SJSA1 (cell line): ENCODE data around the gene ST6GALNAC3. TPM values are rescaled to one million over a fixed set of nuclear protein-coding genes. Genes with fewer than 3 reads are reported as not detected.

Experiments
- DNase-seq, 2 experiments: peaks; one replicate each; pipeline ENCODE4 v3.0.0-alpha.2; 2015 to 2020; ENCODE audit warnings: low spot score in 2 of 2, low read depth in 1 of 2
- H3K27ac ChIP-seq: fragments of 250-450 bp; sonication (Bioruptor Pico); 2 replicates; pipeline ENCODE4 v1.5.1; 2020; ENCODE audit warnings: mild to moderate bottlenecking, moderate library complexity
- H3K27me3 ChIP-seq: fragments of 250-450 bp; sonication (Bioruptor Pico); replicated peaks from 2 replicates; pipeline ENCODE4 v1.5.1; 2020; ENCODE audit warnings: mild to moderate bottlenecking, moderate library complexity
- H3K36me3 ChIP-seq: fragments of 250-450 bp; sonication (Bioruptor Pico); 2 replicates; pipeline ENCODE4 v1.5.1; 2020; ENCODE audit warnings: mild to moderate bottlenecking
- H3K4me1 ChIP-seq: fragments of 250-450 bp; sonication (Bioruptor Pico); replicated peaks from 2 replicates; pipeline ENCODE4 v1.6.1; 2021; ENCODE audit warnings: mild to moderate bottlenecking
- H3K4me3 ChIP-seq: fragments of 250-450 bp; sonication (Bioruptor Pico); 2 replicates; pipeline ENCODE4 v1.5.1; 2020; ENCODE audit warnings: mild to moderate bottlenecking
- H3K9me3 ChIP-seq: fragments of 250-450 bp; sonication (Bioruptor Pico); replicated peaks from 2 replicates; pipeline ENCODE4 v1.5.1; 2020; ENCODE audit warnings: mild to moderate bottlenecking
- total RNA-seq: library from RNA; depleted of rRNA; stranded (reverse); fragments of >200 nt; shearing (Covaris generic); gene quantifications from 2 replicates; pipeline ENCODE4 v1.2.3, GENCODE V29; 2014

Gene ST6GALNAC3
- total RNA-seq, 1 experiment from 2014 or later, result 5.1 TPM

GRCh38 chr1:76659171-76659940 lies 584.8 kb downstream of the ST6GALNAC3 start:
- Histone ChIP-seq H3K27ac (no peak overlapping the region), H3K9me3 (no peaks in the 10 kb centered on the region), H3K27me3 (no peaks in the 10 kb centered on the region), H3K4me1 (no peaks in the 10 kb centered on the region), H3K36me3 (no peaks in the 10 kb centered on the region), H3K4me3 (no peak overlapping the region)
- no peak for DNase-seq

GRCh38 chr1:76661531-76661930 lies 587.0 kb downstream of the ST6GALNAC3 start:
- Histone ChIP-seq H3K36me3 (no peaks in the 10 kb centered on the region), H3K27ac (no peak overlapping the region)

GRCh38 chr1:76666499-76666898 lies 592.0 kb downstream of the ST6GALNAC3 start:
- H3K36me3 ChIP-seq, result no peaks in the 10 kb centered on the region
- H3K9me3 ChIP-seq, result no peaks in the 10 kb centered on the region
- H3K4me3 ChIP-seq, result no peak overlapping the region
- H3K27me3 ChIP-seq, result no peaks in the 10 kb centered on the region
- no peaks in the 10 kb centered on the region for H3K4me1 ChIP-seq
- H3K27ac ChIP-seq, result no peak overlapping the region
- DNase-seq, result no peak

More at GRCh38 chr1:76661531-76661930, 587.0 kb downstream of the ST6GALNAC3 start:
- Histone ChIP-seq H3K27me3 (no peaks in the 10 kb centered on the region), H3K4me1 (no peaks in the 10 kb centered on the region), H3K4me3 (no peak overlapping the region), H3K9me3 (no peaks in the 10 kb centered on the region)
- DNase-seq, result no peak

GRCh38 chr1:76668046-76668445 lies 593.5 kb downstream of the ST6GALNAC3 start:
- DNase-seq, result no peak
- Histone ChIP-seq H3K9me3 (no peaks in the 10 kb centered on the region), H3K36me3 (no peaks in the 10 kb centered on the region), H3K4me1 (no peaks in the 10 kb centered on the region), H3K27me3 (no peaks in the 10 kb centered on the region), H3K4me3 (no peak overlapping the region; the same call in 1 of the 2 replicates), H3K27ac (no peak overlapping the region)

GRCh38 chr1:76669131-76669530 lies 594.6 kb downstream of the ST6GALNAC3 start:
- no peak for DNase-seq
- Histone ChIP-seq H3K4me1 (no peaks in the 10 kb centered on the region), H3K36me3 (no peaks in the 10 kb centered on the region), H3K4me3 (no peak overlapping the region), H3K27me3 (no peaks in the 10 kb centered on the region), H3K27ac (no peak overlapping the region), H3K9me3 (no peaks in the 10 kb centered on the region)

- Histone ChIP-seq H3K36me3 (no peaks in the 10 kb centered on the region), H3K4me1 (no peaks in the 10 kb centered on the region), H3K4me3 (no peak overlapping the region), H3K9me3 (no peaks in the 10 kb centered on the region), H3K27me3 (no peaks in the 10 kb centered on the region), H3K27ac (no peak overlapping the region)
- no peak for DNase-seq
Observed at GRCh38 chr1:76669624-76670315, 595.2 kb downstream of the ST6GALNAC3 start.

DNA sequence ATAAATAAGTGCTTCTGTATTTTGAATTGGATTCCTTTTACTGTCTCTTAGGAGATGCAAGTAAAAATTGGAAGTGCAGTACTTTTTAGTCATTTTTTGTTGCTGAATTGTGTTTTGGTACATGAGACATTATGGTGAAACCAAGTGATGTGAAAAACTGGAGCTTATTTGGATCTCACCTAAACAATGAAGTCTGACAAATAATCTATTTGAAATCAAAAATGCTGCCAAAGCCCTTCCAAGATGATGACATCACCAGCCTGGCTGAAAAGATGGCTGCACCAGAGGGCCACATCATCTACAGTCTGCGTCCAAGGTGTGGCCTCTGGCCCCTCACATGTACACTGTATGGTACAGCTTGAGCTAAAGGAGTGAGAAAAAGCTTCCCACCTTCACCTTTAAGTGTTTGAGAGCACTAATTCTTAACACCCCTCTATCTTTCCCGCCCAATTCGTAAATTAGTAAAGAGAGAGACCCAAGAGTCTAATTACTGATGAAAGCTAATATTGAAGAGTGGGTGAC lies 600.2 kb downstream of the ST6GALNAC3 start:
- Histone ChIP-seq H3K9me3 (no peaks in the 10 kb centered on the region), H3K27ac (no peak overlapping the region), H3K27me3 (no peaks in the 10 kb centered on the region), H3K36me3 (no peaks in the 10 kb centered on the region), H3K4me3 (no peak overlapping the region), H3K4me1 (no peaks in the 10 kb centered on the region)
- no peak for DNase-seq

DNA sequence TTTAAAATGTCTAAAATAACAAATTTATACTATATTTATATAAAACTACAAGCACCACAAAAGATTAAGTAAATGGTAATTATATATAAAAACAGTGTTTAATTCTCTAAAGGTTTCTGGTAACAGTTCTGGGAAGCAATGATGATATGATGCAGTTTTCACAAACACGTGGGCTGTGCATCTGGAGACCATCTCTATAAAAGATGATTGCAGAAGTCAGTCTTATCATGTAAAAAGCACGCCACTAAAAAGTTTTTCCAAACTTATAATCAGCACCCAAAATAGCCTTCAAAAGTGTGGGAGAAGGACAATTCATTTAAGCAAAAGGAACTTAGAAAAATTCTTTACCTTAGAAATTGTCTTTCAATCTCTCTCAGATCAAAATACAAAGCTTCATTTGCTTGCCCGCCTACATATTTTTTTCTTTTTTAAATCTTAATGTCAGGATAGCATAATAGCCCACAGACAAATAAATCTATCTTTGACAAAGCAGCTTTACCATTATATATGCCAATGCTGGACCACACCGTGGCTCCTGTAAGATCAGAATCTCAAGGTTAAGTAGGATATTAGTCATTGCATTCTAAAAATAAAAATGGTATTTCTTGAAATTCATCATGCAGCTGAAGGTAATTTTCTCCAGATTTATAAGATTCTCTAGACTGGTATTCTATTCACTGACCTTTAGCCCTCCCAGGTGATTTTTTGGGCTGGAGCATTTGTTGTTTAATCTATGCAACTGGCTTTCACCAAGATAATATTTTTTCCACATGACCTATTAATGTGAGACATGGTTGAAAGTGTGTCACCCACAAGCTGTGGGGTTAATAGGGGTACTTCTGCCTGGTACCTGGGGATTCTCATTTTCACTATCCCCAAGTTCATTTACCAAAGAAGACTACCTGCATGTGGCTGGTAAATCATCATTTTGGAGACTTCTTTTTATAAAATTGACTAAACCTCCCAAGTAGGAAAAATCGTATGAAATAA lies 603.2 kb downstream of the ST6GALNAC3 start:
- Histone ChIP-seq H3K9me3 (no peaks in the 10 kb centered on the region), H3K4me1 (no peaks in the 10 kb centered on the region), H3K36me3 (no peaks in the 10 kb centered on the region), H3K4me3 (no peak overlapping the region), H3K27me3 (no peaks in the 10 kb centered on the region), H3K27ac (no peak overlapping the region)
- DNase-seq, result no peak

- no peak overlapping the region for H3K27ac ChIP-seq
- H3K9me3 ChIP-seq, result no peaks in the 10 kb centered on the region
- H3K4me3 ChIP-seq, result no peak overlapping the region
- no peak for DNase-seq
- no peaks in the 10 kb centered on the region for H3K27me3 ChIP-seq
- no peaks in the 10 kb centered on the region for H3K4me1 ChIP-seq
- H3K36me3 ChIP-seq, result no peaks in the 10 kb centered on the region
Observed at GRCh38 chr1:76679534-76680152, 605.1 kb downstream of the ST6GALNAC3 start.

GRCh38 chr1:76680651-76681050 lies 606.1 kb downstream of the ST6GALNAC3 start:
- Histone ChIP-seq H3K4me1 (no peaks in the 10 kb centered on the region), H3K9me3 (no peaks in the 10 kb centered on the region), H3K27ac (no peak overlapping the region), H3K36me3 (no peaks in the 10 kb centered on the region), H3K27me3 (no peaks in the 10 kb centered on the region), H3K4me3 (no peak overlapping the region)
- no peak for DNase-seq

GRCh38 chr1:76682138-76682537 lies 607.6 kb downstream of the ST6GALNAC3 start:
- Histone ChIP-seq H3K36me3 (no peaks in the 10 kb centered on the region), H3K4me1 (no peaks in the 10 kb centered on the region), H3K27ac (no peak overlapping the region), H3K9me3 (no peaks in the 10 kb centered on the region), H3K27me3 (no peaks in the 10 kb centered on the region), H3K4me3 (no peak overlapping the region)
- DNase-seq, result no peak
